ENCODE measurements around the gene WNT3A. TPM values are rescaled to one million over a fixed set of nuclear protein-coding genes. Genes with fewer than 3 reads are reported as not detected.

Gene WNT3A
- polyA plus RNA-seq, 1 of the 3 experiments (the other 2 are of a cell fraction) = not detected

GRCh38 chr1:228110556-228110955 lies 103.8 kb downstream of the WNT3A start:
- Histone ChIP-seq H4K20me1 (ENCODE audit: insufficient read depth) (no peaks in the 10 kb centered on the region), H3K9me3 (no peaks in the 10 kb centered on the region), H3F3A (replicated peaks; ENCODE audit: insufficient read depth) (no peaks in the 10 kb centered on the region), H3K4me2 (peak overlapping the region; percentile 89), H3K36me3 (replicated peaks in 1 of 2; ENCODE audit: control insufficient read depth in 1 of 2, insufficient read depth in 2 of 2, low read length in 1 of 2) (peaks cover 6 to 21% of the 10 kb centered on the region in 2 experiments), H3K79me2 (ENCODE audit: insufficient read depth) (peaks cover 18% of the 10 kb centered on the region; the same call in 1 of the 2 replicates), H3K9ac (peak overlapping the region; percentile 93; the same call in 1 of the 2 replicates), H3K4me1 (ENCODE audit: control insufficient read depth in 1 of 2, insufficient read depth in 2 of 2, low read depth in 1 of 2, low read length in 1 of 2) (peaks cover 4 to 20% of the 10 kb centered on the region in 2 experiments; a peak in 3 of 4 replicates), H3K4me3 (ENCODE audit: low read depth in 2 of 2, low read length in 1 of 2) (peak overlapping the region in 1 of 2 experiments; percentile 100; a peak in 1 of 4 replicates), H3K9me2 (no peaks in the 10 kb centered on the region), H2AFZ (ENCODE audit: low read depth) (no peak overlapping the region), H3K27me3 (ENCODE audit: insufficient read depth) (no peaks in the 10 kb centered on the region), H3K27ac (ENCODE audit: low read depth in 2 of 2, low read length in 1 of 2) (peak overlapping the region; percentile 23 to 49; a peak in 2 of 4 replicates)
- TF ChIP-seq NFIC (IDR thresholded peaks at IDR 0.05; ENCODE audit: borderline replicate concordance) = no peak
- no peak for TF ChIP-seq PBX3 (IDR thresholded peaks at IDR 0.05)
- no peak for TF ChIP-seq GABPA (IDR thresholded peaks at IDR 0.05; ENCODE audit: low read depth)
- TF ChIP-seq POLR2AphosphoS5 (IDR thresholded peaks at IDR 0.05; ENCODE audit: low read depth, low read length) = no peak
- TF ChIP-seq CHD2 (IDR thresholded peaks at IDR 0.05; ENCODE audit: low read length, partially characterized antibody) = no peak
- no peak for TF ChIP-seq MXI1 (IDR thresholded peaks at IDR 0.05; ENCODE audit: low read depth, low read length)
- TF ChIP-seq USF1 (IDR thresholded peaks at IDR 0.05; ENCODE audit: borderline replicate concordance, low read depth) = no peak
- TF ChIP-seq MAX (IDR thresholded peaks at IDR 0.05; ENCODE audit: low read depth) = no peak
- no peak for TF ChIP-seq EZH2phosphoT487 (IDR thresholded peaks at IDR 0.05; ENCODE audit: borderline replicate concordance, low read depth)
- no peak for TF ChIP-seq MEF2A (IDR thresholded peaks at IDR 0.05; ENCODE audit: borderline replicate concordance, low read depth)
- no peak; the same call in 1 of the 2 replicates for TF ChIP-seq GATA2 (CRISPR knock-in tag; IDR thresholded peaks at IDR 0.05)
- no peak for TF ChIP-seq FOXM1 (IDR thresholded peaks at IDR 0.05; ENCODE audit: low read depth)
- TF ChIP-seq RAD21 (IDR thresholded peaks at IDR 0.05; ENCODE audit: low read length) = no peak
- TF ChIP-seq NRF1 (IDR thresholded peaks at IDR 0.05; ENCODE audit: low read depth, low read length) = no peak
- TF ChIP-seq SIN3A (IDR thresholded peaks at IDR 0.05; ENCODE audit: borderline replicate concordance, low read depth, low read length) = no peak
- TF ChIP-seq RFX5 (IDR thresholded peaks at IDR 0.05; ENCODE audit: low read length) = no peak
- no peak for TF ChIP-seq FOXJ3 (CRISPR knock-in tag; IDR thresholded peaks at IDR 0.05)
- no peak for TF ChIP-seq RCOR1 (IDR thresholded peaks at IDR 0.05; ENCODE audit: low read length)
- TF ChIP-seq SMC3 (IDR thresholded peaks at IDR 0.05; ENCODE audit: low read depth, low read length) = no peak
- TF ChIP-seq TCF12 (IDR thresholded peaks at IDR 0.05) = no peak
- WGBS (ENCODE audit: low lambda C conversion rate) = 87% methylated on average over 7 of the region's 7 CpGs
- ChIA-PET CTCF (interaction anchor here (1.4 to 5.6 kb wide), 3 partner anchors 20 to 26 kb away, joined by 3 to 31 read pairs (median 4); no protein-coding TSS in a partner anchor), POLR2A (interaction anchor here (1.4 kb wide), 1 partner anchor 297 kb away, joined by 8 read pairs; the partner anchor contains the start of gene TRIM11)
- DNase-seq = no peak

Small RNA genes lying within 50 kb of the gene (small RNA-seq; reads per million reads assigned to genes)
- gene SEPT14P17 = 0 reads per million in 7 experiments

Other genes starting within 250 kb of the WNT3A start
- not detected in 2 replicates for gene PRSS38, start 191.3 kb upstream of the WNT3A start, polyA plus RNA-seq (2012; rRNA removed)
- 0.31 and 0.36 TPM in 2 replicates for gene WNT9A, start 59.1 kb upstream of the WNT3A start, polyA plus RNA-seq (2012; rRNA removed)
- 659 and 713 TPM in 2 replicates for gene ARF1, start 75.7 kb downstream of the WNT3A start, polyA plus RNA-seq (2012; rRNA removed)
- 28.6 and 42.9 TPM in 2 replicates for gene C1orf35, start 96.3 kb downstream of the WNT3A start, polyA plus RNA-seq (2012; rRNA removed)
- gene MRPL55, start 102.3 kb downstream of the WNT3A start, polyA plus RNA-seq (2012; rRNA removed) = 70.3 and 75.3 TPM in 2 replicates
- 717 and 742 TPM in 2 replicates for gene GUK1, start 133.3 kb downstream of the WNT3A start, polyA plus RNA-seq (2012; rRNA removed)
- 0.92 and 0.97 TPM in 2 replicates for gene GJC2, start 142.9 kb downstream of the WNT3A start, polyA plus RNA-seq (2012; rRNA removed)
- gene IBA57, start 158.8 kb downstream of the WNT3A start, polyA plus RNA-seq (2012; rRNA removed) = 1.8 TPM in 2 replicates
- 3.4 and 4.0 TPM in 2 replicates for gene OBSCN, start 201.0 kb downstream of the WNT3A start, polyA plus RNA-seq (2012; rRNA removed)

Data from SK-N-SH (cell line).